Osteocyte (in vitro differentiated cells): Measurements from ENCODE around the gene NCBP2L. TPM values are rescaled to one million over a fixed set of nuclear protein-coding genes. Genes with fewer than 3 reads are reported as not detected.

Experiments
- DNase-seq: peaks from one replicate; pipeline ENCODE4 v3.0.0; 2021; ENCODE audit warnings: mixed read lengths; ENCODE audit not compliant: unreplicated experiment; ENCODE audit errors: extremely low spot score
- H3K27ac Mint-ChIP-seq: one replicate; pipeline ENCODE4 v1.8.0; 2021; ENCODE audit warnings: mild to moderate bottlenecking, mixed read lengths; ENCODE audit not compliant: unreplicated experiment
- H3K27me3 Mint-ChIP-seq: one replicate; pipeline ENCODE4 v1.8.0; 2021; ENCODE audit warnings: mixed read lengths; ENCODE audit not compliant: unreplicated experiment
- H3K36me3 Mint-ChIP-seq: one replicate; pipeline ENCODE4 v1.8.0; 2021; ENCODE audit warnings: mixed read lengths; ENCODE audit not compliant: unreplicated experiment
- H3K4me1 Mint-ChIP-seq: one replicate; pipeline ENCODE4 v1.8.0; 2021; ENCODE audit warnings: mixed read lengths; ENCODE audit not compliant: unreplicated experiment
- H3K4me3 Mint-ChIP-seq: one replicate; pipeline ENCODE4 v1.8.0; 2021; ENCODE audit warnings: mild to moderate bottlenecking, moderate library complexity, mixed read lengths; ENCODE audit not compliant: unreplicated experiment
- H3K9me3 Mint-ChIP-seq: one replicate; pipeline ENCODE4 v1.8.0; 2021; ENCODE audit warnings: mixed read lengths; ENCODE audit not compliant: unreplicated experiment
- CTCF ChIP-seq: fragments of 200-600 bp; sonication (generic); IDR thresholded peaks from 2 replicates; pipeline ENCODE4 v1.5.0; 2021; ENCODE audit warnings: antibody characterized with exemption, mild to moderate bottlenecking, moderate library complexity
- total RNA-seq: library from RNA; stranded (reverse); gene quantifications from 2 replicates; pipeline ENCODE4 v1.2.1, GENCODE V29; 2021

The NCBP2L gene
- total RNA-seq, 1 donor from 2014 or later: not detected

GRCh38 chrX:107750861-107751445, 26.6 kb upstream of the NCBP2L start:
- no peaks in the 10 kb centered on the region for H3K36me3 Mint-ChIP-seq
- H3K27ac Mint-ChIP-seq: peak overlapping the region; percentile 59
- H3K9me3 Mint-ChIP-seq: no peaks in the 10 kb centered on the region
- peaks cover 34% of the 10 kb centered on the region for H3K4me1 Mint-ChIP-seq
- no peaks in the 10 kb centered on the region for H3K27me3 Mint-ChIP-seq
- no peak overlapping the region for H3K4me3 Mint-ChIP-seq
- no peak for TF ChIP-seq CTCF
- no peak for DNase-seq

DNA sequence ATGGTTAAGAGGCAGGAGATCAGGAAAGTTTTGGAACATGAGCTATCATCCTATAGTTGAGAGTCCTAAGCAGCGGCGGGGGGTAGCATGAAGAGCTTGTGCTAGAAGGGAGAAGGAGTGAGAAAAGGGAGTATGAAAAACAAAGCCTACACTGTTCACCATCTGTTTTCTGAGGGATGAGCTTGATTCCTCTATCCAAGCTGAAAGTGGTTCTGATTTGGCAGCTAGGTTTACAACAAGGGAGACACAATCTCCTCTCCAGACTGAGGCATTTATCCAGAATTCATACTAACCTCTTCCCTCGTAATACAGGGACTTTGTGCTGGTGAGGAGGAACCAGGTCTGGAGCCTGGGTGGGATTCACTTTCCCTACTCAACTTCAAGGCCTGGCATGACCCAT, 25.5 kb upstream of the NCBP2L start:
- no peak for TF ChIP-seq CTCF
- Mint-ChIP-seq H3K36me3 (no peaks in the 10 kb centered on the region), H3K27ac (no peak overlapping the region), H3K27me3 (no peaks in the 10 kb centered on the region), H3K9me3 (no peaks in the 10 kb centered on the region), H3K4me1 (peaks cover 31% of the 10 kb centered on the region), H3K4me3 (no peak overlapping the region)
- no peak for DNase-seq

GRCh38 chrX:107752714-107753113, 24.8 kb upstream of the NCBP2L start:
- no peak for TF ChIP-seq CTCF
- Mint-ChIP-seq H3K27me3 (no peaks in the 10 kb centered on the region), H3K36me3 (no peaks in the 10 kb centered on the region), H3K9me3 (no peaks in the 10 kb centered on the region), H3K4me3 (no peak overlapping the region), H3K4me1 (peaks cover 25% of the 10 kb centered on the region), H3K27ac (no peak overlapping the region)
- no peak for DNase-seq

GRCh38 chrX:107753187-107753586, 24.3 kb upstream of the NCBP2L start:
- no peak overlapping the region for H3K4me3 Mint-ChIP-seq
- no peak for DNase-seq
- H3K36me3 Mint-ChIP-seq: no peaks in the 10 kb centered on the region
- no peaks in the 10 kb centered on the region for H3K9me3 Mint-ChIP-seq
- H3K4me1 Mint-ChIP-seq: peaks cover 20% of the 10 kb centered on the region
- TF ChIP-seq CTCF: no peak
- no peaks in the 10 kb centered on the region for H3K27me3 Mint-ChIP-seq
- no peak overlapping the region for H3K27ac Mint-ChIP-seq

DNA sequence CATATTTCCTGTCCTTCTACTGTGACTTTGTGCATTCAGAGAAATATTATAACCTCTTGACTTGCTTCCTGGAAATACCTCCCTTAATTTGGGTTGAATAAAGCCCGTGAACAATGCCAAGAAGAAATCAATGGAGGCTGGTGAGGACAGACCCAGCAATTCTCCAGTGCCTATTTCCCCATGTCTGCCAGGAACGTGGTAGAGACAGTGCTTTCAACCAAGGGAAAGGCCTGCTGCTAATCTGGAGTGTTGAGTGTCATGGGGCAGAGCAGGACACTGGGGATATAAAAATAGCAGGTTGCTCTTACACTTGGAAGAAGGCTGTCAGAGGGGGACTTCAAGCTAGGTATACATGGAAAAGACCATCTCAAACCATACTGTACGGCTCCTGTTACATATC, 21.8 kb upstream of the NCBP2L start:
- TF ChIP-seq CTCF: no peak
- no peak for DNase-seq
- no peaks in the 10 kb centered on the region for H3K27me3 Mint-ChIP-seq
- H3K4me3 Mint-ChIP-seq: no peak overlapping the region
- H3K4me1 Mint-ChIP-seq: peaks cover 10% of the 10 kb centered on the region
- H3K36me3 Mint-ChIP-seq: no peaks in the 10 kb centered on the region
- peaks cover 3% of the 10 kb centered on the region for H3K9me3 Mint-ChIP-seq
- no peak overlapping the region for H3K27ac Mint-ChIP-seq
